ENCODE measurements around the gene KIAA0753.
"Not testable (repeated sequence)": the region's sequence is repeated elsewhere in the genome, so short reads cannot be mapped to it uniquely, and the experiment has no call there.

Gene KIAA0753

GRCh38 chr17:6596081-6596480 is 44.4 kb downstream of the KIAA0753 start:
- DNase-seq = no peak

- DNase-seq = not testable (repeated sequence)
These were observed 47.1 kb downstream of the KIAA0753 start for GRCh38 chr17:6593371-6593770.

GRCh38 chr17:6592173-6592572 is 48.3 kb downstream of the KIAA0753 start:
- no peak for DNase-seq

GRCh38 chr17:6591599-6592158 is 48.8 kb downstream of the KIAA0753 start:
- no peak for DNase-seq

GRCh38 chr17:6589266-6589946 is 51.1 kb downstream of the KIAA0753 start:
- DNase-seq = no peak

- no peak for DNase-seq
These were observed 52.3 kb downstream of the KIAA0753 start for GRCh38 chr17:6588165-6588564.

GRCh38 chr17:6587310-6587709 is 53.2 kb downstream of the KIAA0753 start:
- DNase-seq = no peak

GRCh38 chr17:6583411-6583810 is 57.1 kb downstream of the KIAA0753 start:
- no peak for DNase-seq

- no peak for DNase-seq
These were observed 59.9 kb downstream of the KIAA0753 start for GRCh38 chr17:6580625-6581024.

GRCh38 chr17:6578491-6578890 is 62.0 kb downstream of the KIAA0753 start:
- DNase-seq = no peak

- DNase-seq = no peak
These were observed 62.7 kb downstream of the KIAA0753 start for GRCh38 chr17:6577686-6578263.

GRCh38 chr17:6576038-6576785 is 64.3 kb downstream of the KIAA0753 start:
- DNase-seq = no peak

GRCh38 chr17:6575596-6575988 is 64.9 kb downstream of the KIAA0753 start:
- no peak for DNase-seq

- DNase-seq = no peak
These were observed 65.6 kb downstream of the KIAA0753 start for GRCh38 chr17:6574687-6575595.

- DNase-seq = no peak
These were observed 66.4 kb downstream of the KIAA0753 start for GRCh38 chr17:6573982-6574686.

GRCh38 chr17:6573495-6573894 is 67.0 kb downstream of the KIAA0753 start:
- not testable (repeated sequence) for DNase-seq

- no peak for DNase-seq
These were observed 67.5 kb downstream of the KIAA0753 start for GRCh38 chr17:6572972-6573370.

- no peak for DNase-seq
These were observed 69.1 kb downstream of the KIAA0753 start for GRCh38 chr17:6571452-6571781.

GRCh38 chr17:6570731-6571451 is 69.6 kb downstream of the KIAA0753 start:
- no peak for DNase-seq

- DNase-seq = no peak
These were observed 70.9 kb downstream of the KIAA0753 start for GRCh38 chr17:6569370-6570285.

All from NCI-H1694 treated with DMSO at 0.1 percent for 48 hours (cell line).